Hepatocyte (in vitro differentiated cells): Measurements from ENCODE around the gene ACP5. TPM values are rescaled to one million over a fixed set of nuclear protein-coding genes. Genes with fewer than 3 reads are reported as not detected.
"Not testable (repeated sequence)": the region's sequence is repeated elsewhere in the genome, so short reads cannot be mapped to it uniquely, and the experiment has no call there.

Source experiments
- DNase-seq: peaks from one replicate; pipeline ENCODE4 v3.0.0-alpha.2; 2016; ENCODE audit warnings: low spot score
- H2AFZ ChIP-seq: fragments of 200-600 bp; sonication (generic); 2 replicates; pipeline ENCODE4 v1.6.0; 2016; ENCODE audit warnings: antibody characterized with exemption, mild to moderate bottlenecking
- H3K27ac ChIP-seq: fragments of 200-600 bp; sonication (generic); 2 replicates; pipeline ENCODE4 v1.5.1; 2016; ENCODE audit warnings: mild to moderate bottlenecking
- H3K27me3 ChIP-seq: fragments of 200-600 bp; sonication (generic); 2 replicates; pipeline ENCODE4 v1.6.1; 2016
- H3K36me3 ChIP-seq: fragments of 200-600 bp; sonication (generic); replicated peaks from 2 replicates; pipeline ENCODE4 v1.5.1; 2016; ENCODE audit warnings: low read depth; ENCODE audit not compliant: insufficient read depth
- H3K4me1 ChIP-seq: fragments of 200-600 bp; sonication (generic); 2 replicates; pipeline ENCODE4 v1.5.1; 2016; ENCODE audit warnings: mild to moderate bottlenecking, moderate library complexity; ENCODE audit not compliant: insufficient read depth
- H3K4me2 ChIP-seq: fragments of 200-600 bp; sonication (generic); 2 replicates; pipeline ENCODE4 v1.6.0; 2016
- H3K4me3 ChIP-seq: fragments of 200-600 bp; sonication (generic); 2 replicates; pipeline ENCODE4 v1.5.1; 2016; ENCODE audit warnings: mild to moderate bottlenecking
- H3K79me2 ChIP-seq: fragments of 200-600 bp; sonication (generic); 2 replicates; pipeline ENCODE4 v1.6.0; 2017; ENCODE audit warnings: mild to moderate bottlenecking
- H3K9me2 ChIP-seq: fragments of 200-600 bp; sonication (generic); replicated peaks from 2 replicates; pipeline ENCODE4 v1.6.0; 2017; ENCODE audit warnings: mild to moderate bottlenecking; ENCODE audit not compliant: insufficient read depth
- H3K9me3 ChIP-seq: fragments of 200-600 bp; sonication (generic); 2 replicates; pipeline ENCODE4 v1.5.1; 2016; ENCODE audit warnings: low read depth, mild to moderate bottlenecking
- H4K20me1 ChIP-seq: fragments of 200-600 bp; sonication (generic); 2 replicates; pipeline ENCODE4 v1.6.0; 2016; ENCODE audit warnings: mild to moderate bottlenecking; ENCODE audit not compliant: insufficient read depth, poor library complexity, severe bottlenecking
- CTCF ChIP-seq: fragments of 200-600 bp; sonication (generic); IDR thresholded peaks from 2 replicates; pipeline ENCODE4 v1.5.1; 2016; ENCODE audit warnings: antibody characterized with exemption, mild to moderate bottlenecking; ENCODE audit not compliant: poor library complexity
- EZH2 ChIP-seq: fragments of 200-600 bp; sonication (generic); IDR thresholded peaks from 2 replicates; pipeline ENCODE4 v1.6.1; 2016; ENCODE audit warnings: antibody characterized with exemption, mild to moderate bottlenecking, borderline replicate concordance
- EZH2phosphoT487 ChIP-seq: fragments of 200-600 bp; sonication (generic); IDR thresholded peaks from one replicate; pipeline ENCODE4 v1.6.1; 2018; ENCODE audit warnings: antibody characterized with exemption, mild to moderate bottlenecking, low read depth, moderate library complexity; ENCODE audit not compliant: unreplicated experiment, severe bottlenecking
- WGBS: methylation state at CpG from one replicate; pipeline ENCODE4 v1.1.6; 2016; ENCODE audit warnings: low lambda C conversion rate; ENCODE audit errors: missing lambda C conversion rate; 5-methylcytosine and 5-hydroxymethylcytosine counted together
- polyA plus RNA-seq: library from polyadenylated mRNA; unstranded; fragments of >200 nt; fragmentation: Nextera tagmentation; extraction: Ambion mirVana; gene quantifications from 2 replicates; pipeline ENCODE4 v1.2.1, GENCODE V29; 2016
- total RNA-seq: library from RNA; depleted of rRNA; stranded (reverse); fragments of >200 nt; gene quantifications from 2 replicates; pipeline ENCODE4 v1.2.3, GENCODE V29; 2014

ACP5 gene
- total and polyA plus RNA-seq, 2 experiments from 2014 or later, result 7.2 to 18.1 TPM

GRCh38 chr19:11611730-11612129 is 34.3 kb upstream of the ACP5 start:
- Histone ChIP-seq H3K79me2 (peaks cover 68% of the 10 kb centered on the region), H3K9me3 (peaks cover 3% of the 10 kb centered on the region), H3K36me3 (peaks cover 11% of the 10 kb centered on the region)

GRCh38 chr19:11606484-11606883 is 29.0 kb upstream of the ACP5 start:
- 97% methylated on average over 8 of the region's 8 CpGs for WGBS
- Histone ChIP-seq H3K9me3 (no peaks in the 10 kb centered on the region), H3K27me3 (no peaks in the 10 kb centered on the region), H3K4me3 (no peak overlapping the region), H2AFZ (no peak overlapping the region), H3K36me3 (no peaks in the 10 kb centered on the region), H3K4me1 (no peaks in the 10 kb centered on the region), H3K9me2 (no peaks in the 10 kb centered on the region), H4K20me1 (peaks cover 6% of the 10 kb centered on the region), H3K27ac (no peak overlapping the region), H3K79me2 (peaks cover 98% of the 10 kb centered on the region), H3K4me2 (no peak overlapping the region)
- no peak for TF ChIP-seq CTCF
- TF ChIP-seq EZH2, result no peak
- no peak for TF ChIP-seq EZH2phosphoT487
- no peak for DNase-seq

More at GRCh38 chr19:11611730-11612129, 34.3 kb upstream of the ACP5 start:
- no peaks in the 10 kb centered on the region for H3K9me2 ChIP-seq
- H3K27ac ChIP-seq, result no peak overlapping the region
- H2AFZ ChIP-seq, result no peak overlapping the region
- H3K27me3 ChIP-seq, result no peaks in the 10 kb centered on the region
- DNase-seq, result no peak
- H3K4me2 ChIP-seq, result no peak overlapping the region
- TF ChIP-seq EZH2phosphoT487, result no peak
- no peak for TF ChIP-seq CTCF
- 96% methylated on average over 1 of the region's 1 CpG for WGBS
- H4K20me1 ChIP-seq, result peaks cover 6% of the 10 kb centered on the region
- H3K4me3 ChIP-seq, result no peak overlapping the region
- no peaks in the 10 kb centered on the region for H3K4me1 ChIP-seq

- DNase-seq, H3K36me3 ChIP-seq, H3K4me2 ChIP-seq, H2AFZ ChIP-seq, H3K27ac ChIP-seq, H3K9me3 ChIP-seq, H3K9me2 ChIP-seq, H3K27me3 ChIP-seq, H3K4me3 ChIP-seq: not testable (repeated sequence)
- WGBS, result 98% methylated on average over 8 of the region's 8 CpGs
- Histone ChIP-seq H4K20me1 (peaks cover 20% of the 10 kb centered on the region), H3K79me2 (peaks cover 72% of the 10 kb centered on the region), H3K4me1 (peaks cover 11% of the 10 kb centered on the region)
Observed at GRCh38 chr19:11599704-11600103, 22.3 kb upstream of the ACP5 start.

GRCh38 chr19:11598746-11599145 is 21.3 kb upstream of the ACP5 start:
- DNase-seq, result no peak
- peaks cover 62% of the 10 kb centered on the region for H3K79me2 ChIP-seq
- H3K27ac ChIP-seq, result peak overlapping the region; percentile 98

More at GRCh38 chr19:11598746-11599145, 21.3 kb upstream of the ACP5 start:
- Histone ChIP-seq H4K20me1 (peaks cover 20% of the 10 kb centered on the region), H3K9me2 (no peaks in the 10 kb centered on the region), H3K4me1 (peaks cover 11% of the 10 kb centered on the region), H3K27me3 (no peaks in the 10 kb centered on the region), H3K4me3 (peak overlapping the region; percentile 89), H3K9me3 (no peaks in the 10 kb centered on the region), H3K36me3 (no peaks in the 10 kb centered on the region), H2AFZ (no peak overlapping the region), H3K4me2 (peak overlapping the region; percentile 85)
- 98% methylated on average over 2 of the region's 2 CpGs for WGBS
- TF ChIP-seq CTCF (no peak), EZH2phosphoT487 (no peak), EZH2 (no peak)
